Mammary epithelial cell (primary cell): ENCODE data around the gene NPRL2.
A peak's percentile ranks its signal among the peaks of the same experiment; 100 is the strongest.

Source experiments
- CTCF ChIP-seq, 2 donors: IDR thresholded peaks in 1 of 2; conservative IDR thresholded peaks in 1 of 2; 2 replicates each; pipeline ENCODE4 v1.5.1; 2011 to 2012; ENCODE audit warnings: inconsistent platforms in 2 of 2, low read length in 2 of 2, mild to moderate bottlenecking in 2 of 2, control low read depth in 1 of 2, low read depth in 1 of 2; ENCODE audit not compliant: insufficient read depth in 1 of 2; ENCODE audit errors: extremely low read depth in 1 of 2
- EZH2 ChIP-seq: IDR thresholded peaks from 2 replicates; pipeline ENCODE4 v1.6.1; 2012; ENCODE audit warnings: low read length, inconsistent platforms, borderline replicate concordance

GRCh38 chr3:50336452-50337174, 14.0 kb downstream of the NPRL2 start:
- TF ChIP-seq CTCF (conservative IDR thresholded peaks at IDR 0.05 in 1 of 2, IDR thresholded peaks at IDR 0.05 in 1 of 2; ENCODE audit: extremely low read depth in 1 of 2, insufficient read depth in 1 of 2, low read depth in 1 of 2, low read length in 2 of 2): peak in 1 of 2 donors; percentile 14
- no peak for TF ChIP-seq EZH2
